IMR-90 (cell line): ENCODE measurements around the gene OTOG. TPM values are rescaled to one million over a fixed set of nuclear protein-coding genes. Genes with fewer than 3 reads are reported as not detected.

ENCODE experiments used
- ATAC-seq: fragments of 200-7000 bp; cut with Tn5 transposase; 2 replicates; pipeline ENCODE4 v1.9.1; 2020; ENCODE audit warnings: low read depth, mild to moderate bottlenecking, moderate library complexity
- BruUV-seq: library from RNA; stranded (reverse); fragments of 400-500 nt; replicated peaks from 2 replicates; lab custom pipeline; 2021; lab: Mats Ljungman, UMichigan
- CTCF ChIA-PET: fragments of 300-600 bp; formaldehyde crosslinking; extraction: SDS; loops from one replicate; lab custom pipeline; 2021; ENCODE audit warnings: antibody characterized with exemption; lab: Yijun Ruan, JAX
- POLR2A ChIA-PET: fragments of 300-600 bp; sonication (Branson Sonifier 250); formaldehyde crosslinking; loops from one replicate; lab custom pipeline; 2022; ENCODE audit warnings: antibody characterized with exemption; ENCODE audit not compliant: unreplicated experiment; lab: Charles Lee
- DNase-seq: peaks from one replicate; pipeline ENCODE4 v3.0.0; 2013
- H2AFZ ChIP-seq: replicated peaks from 2 replicates; pipeline ENCODE3; 2013; ENCODE audit warnings: low read length, mild to moderate bottlenecking; ENCODE audit not compliant: poor library complexity
- H2AK5ac ChIP-seq: 2 replicates; pipeline ENCODE4 v1.6.1; 2013; ENCODE audit warnings: low read depth, low read length, inconsistent platforms
- H2AK9ac ChIP-seq: replicated peaks from 2 replicates; pipeline ENCODE3; 2013; ENCODE audit warnings: mild to moderate bottlenecking, low read depth, low read length, moderate library complexity; ENCODE audit not compliant: poor library complexity
- H2BK120ac ChIP-seq: 2 replicates; pipeline ENCODE4 v1.6.1; 2013; ENCODE audit warnings: low read depth, low read length, inconsistent platforms
- H2BK15ac ChIP-seq: 3 replicates; pipeline ENCODE4 v1.6.1; 2013; ENCODE audit warnings: low read depth, low read length, inconsistent platforms
- H2BK20ac ChIP-seq: 2 replicates; pipeline ENCODE4 v1.6.1; 2013; ENCODE audit warnings: low read depth, mild to moderate bottlenecking, inconsistent platforms, low read length, moderate library complexity
- H2BK5ac ChIP-seq: 2 replicates; pipeline ENCODE4 v1.6.1; 2013; ENCODE audit warnings: mild to moderate bottlenecking, low read depth, low read length, inconsistent platforms; ENCODE audit not compliant: poor library complexity, severe bottlenecking
- H3K14ac ChIP-seq: replicated peaks from 2 replicates; pipeline ENCODE4 v1.6.1; 2013; ENCODE audit warnings: low read depth, low read length, inconsistent platforms
- H3K18ac ChIP-seq: 2 replicates; pipeline ENCODE4 v1.6.1; 2013; ENCODE audit warnings: low read depth, low read length, control low read depth
- H3K23ac ChIP-seq: 2 replicates; pipeline ENCODE4 v1.6.1; 2013; ENCODE audit warnings: low read depth, low read length, inconsistent platforms
- H3K27ac ChIP-seq: 2 replicates; pipeline ENCODE4 v1.5.1; 2013; ENCODE audit warnings: mild to moderate bottlenecking, control low read depth, low read length; ENCODE audit not compliant: insufficient read depth
- H3K27me3 ChIP-seq: 2 replicates; pipeline ENCODE4 v1.6.1; 2013; ENCODE audit warnings: low read length; ENCODE audit not compliant: control insufficient read depth, insufficient read depth
- H3K36me3 ChIP-seq: 2 replicates; pipeline ENCODE4 v1.6.1; 2013; ENCODE audit warnings: low read length, mixed read lengths; ENCODE audit not compliant: control insufficient read depth, insufficient read depth
- H3K4ac ChIP-seq: 2 replicates; pipeline ENCODE4 v1.6.1; 2013; ENCODE audit warnings: low read depth, low read length, inconsistent platforms
- H3K4me1 ChIP-seq: 2 replicates; pipeline ENCODE4 v1.6.1; 2013; ENCODE audit warnings: low read length, mixed read lengths; ENCODE audit not compliant: control insufficient read depth, insufficient read depth
- H3K4me2 ChIP-seq: 2 replicates; pipeline ENCODE4 v1.6.1; 2013; ENCODE audit warnings: low read depth, mild to moderate bottlenecking, control low read depth, low read length, moderate library complexity
- H3K4me3 ChIP-seq: 2 replicates; pipeline ENCODE4 v1.5.1; 2013; ENCODE audit warnings: low read depth, mild to moderate bottlenecking, control low read depth, low read length, moderate library complexity; ENCODE audit not compliant: insufficient read depth
- H3K56ac ChIP-seq: 2 replicates; pipeline ENCODE4 v1.6.1; 2013; ENCODE audit warnings: low read length, inconsistent platforms; ENCODE audit not compliant: insufficient read depth; ENCODE audit errors: extremely low read depth
- H3K79me1 ChIP-seq, 2 experiments: 2 replicates each; pipeline ENCODE4 v1.6.1; 2013; ENCODE audit warnings: low read length in 2 of 2, inconsistent platforms in 1 of 2, low read depth in 1 of 2
- H3K9ac ChIP-seq: 2 replicates; pipeline ENCODE4 v1.6.1; 2013; ENCODE audit warnings: low read depth, low read length, control low read depth
- H3K9me1 ChIP-seq: 2 replicates; pipeline ENCODE4 v1.6.1; 2013; ENCODE audit warnings: low read length, inconsistent platforms; ENCODE audit not compliant: insufficient read depth
- H3K9me3 ChIP-seq: 2 replicates; pipeline ENCODE4 v1.6.1; 2013; ENCODE audit warnings: low read length; ENCODE audit not compliant: control insufficient read depth, insufficient read depth
- H4K20me1 ChIP-seq: 2 replicates; pipeline ENCODE4 v1.6.1; 2013; ENCODE audit warnings: low read length, inconsistent platforms; ENCODE audit not compliant: insufficient read depth
- H4K5ac ChIP-seq: 2 replicates; pipeline ENCODE4 v1.6.1; 2013; ENCODE audit warnings: mild to moderate bottlenecking, low read depth, low read length, control low read depth
- H4K8ac ChIP-seq, 2 experiments: 2 replicates each; pipeline ENCODE4 v1.6.1; 2013; ENCODE audit warnings: low read depth in 2 of 2, low read length in 2 of 2, control low read depth in 1 of 2, inconsistent platforms in 1 of 2
- H4K91ac ChIP-seq: 2 replicates; pipeline ENCODE4 v1.6.1; 2013; ENCODE audit warnings: low read depth, low read length, inconsistent platforms; ENCODE audit not compliant: insufficient read depth
- BHLHE40 ChIP-seq: fragments of 150-350 bp; IDR thresholded peaks from 2 replicates; pipeline ENCODE4 v1.6.1; 2016; ENCODE audit warnings: mild to moderate bottlenecking, low read depth, low read length
- MAFK ChIP-seq: IDR thresholded peaks from 2 replicates; pipeline ENCODE4 v1.6.1; 2012; ENCODE audit warnings: low read depth, low read length, improper control_type of control experiment
- MAZ ChIP-seq: IDR thresholded peaks from 2 replicates; pipeline ENCODE4 v1.6.1; 2012; ENCODE audit warnings: low read depth, mild to moderate bottlenecking, low read length, improper control_type of control experiment, moderate library complexity, borderline replicate concordance
- MXI1 ChIP-seq: IDR thresholded peaks from 2 replicates; pipeline ENCODE4 v1.6.1; 2012; ENCODE audit warnings: low read depth, mild to moderate bottlenecking, low read length, moderate library complexity, borderline replicate concordance
- NFE2L2 ChIP-seq: fragments of 150-350 bp; IDR thresholded peaks from 2 replicates; pipeline ENCODE4 v1.6.1; 2016; ENCODE audit warnings: low read depth, mild to moderate bottlenecking, low read length
- RCOR1 ChIP-seq: IDR thresholded peaks from 2 replicates; pipeline ENCODE4 v1.6.1; 2012; ENCODE audit warnings: mild to moderate bottlenecking, low read length, improper control_type of control experiment; ENCODE audit not compliant: insufficient replicate concordance
- RFX5 ChIP-seq: IDR thresholded peaks from 2 replicates; pipeline ENCODE4 v1.8.0; 2012; ENCODE audit warnings: low read depth, mild to moderate bottlenecking, low read length, moderate library complexity
- SMC3 ChIP-seq: fragments of 150-350 bp; IDR thresholded peaks from 2 replicates; pipeline ENCODE4 v1.6.1; 2016; ENCODE audit warnings: low read depth, mild to moderate bottlenecking, antibody characterized with exemption, low read length, moderate library complexity
- WGBS, 2 experiments: methylation state at CpG; one replicate each; pipeline versions ENCODE4 v1.1.5 to v1.1.7; 2013; ENCODE audit warnings: missing lambda C conversion rate in 2 of 2; ENCODE audit not compliant: insufficient read length in 1 of 2; ENCODE audit errors: extremely low coverage in 2 of 2; 5-methylcytosine and 5-hydroxymethylcytosine counted together
- dilution Hi-C: fragments of 300-500 bp; cut with HindIII; formaldehyde crosslinking; loops from one replicate; pipeline ENCODE4 v1.14.3; 2018; ENCODE audit warnings: low sequenced_read_pairs; ENCODE audit not compliant: unreplicated experiment
- in situ Hi-C: fragments of 300-500 bp; cut with MboI; formaldehyde crosslinking; loops from 3 replicates; pipeline ENCODE4 v1.14.3; 2019; ENCODE audit warnings: low sequenced_read_pairs, inconsistent platforms, mixed read lengths
- intact Hi-C: fragments of 100-400 bp; cut with micrococcal nuclease; formaldehyde crosslinking; loops from 2 replicates; pipeline ENCODE4 v1.10.0; 2022
- polyA plus RNA-seq, 3 experiments: library from polyadenylated mRNA; depleted of rRNA; stranded (reverse); fragments of >200 nt; gene quantifications; 2 replicates each; pipeline ENCODE4 v1.2.3, GENCODE V29; 2012; ENCODE audit warnings: low replicate concordance in 1 of 3
- total RNA-seq: library from RNA; depleted of rRNA; stranded (reverse); fragments of >200 nt; gene quantifications from 2 replicates; pipeline ENCODE4 v1.2.3, GENCODE V29; 2012
- TF ChIP-seq, protein P1 (sequence below): fragments of 150-350 bp; IDR thresholded peaks from 2 replicates; pipeline ENCODE4 v1.6.1; 2017; ENCODE audit warnings: mild to moderate bottlenecking, antibody characterized with exemption, low read length, low read depth
- TF ChIP-seq, protein P2 (sequence below): fragments of 150-350 bp; IDR thresholded peaks from 2 replicates; pipeline ENCODE4 v1.6.1; 2016; ENCODE audit warnings: low read depth, mild to moderate bottlenecking, low read length, moderate library complexity, borderline replicate concordance

The OTOG gene
- total and polyA plus RNA-seq, 2 of the 4 experiments (the other 2 are of a cell fraction) = not detected

DNA sequence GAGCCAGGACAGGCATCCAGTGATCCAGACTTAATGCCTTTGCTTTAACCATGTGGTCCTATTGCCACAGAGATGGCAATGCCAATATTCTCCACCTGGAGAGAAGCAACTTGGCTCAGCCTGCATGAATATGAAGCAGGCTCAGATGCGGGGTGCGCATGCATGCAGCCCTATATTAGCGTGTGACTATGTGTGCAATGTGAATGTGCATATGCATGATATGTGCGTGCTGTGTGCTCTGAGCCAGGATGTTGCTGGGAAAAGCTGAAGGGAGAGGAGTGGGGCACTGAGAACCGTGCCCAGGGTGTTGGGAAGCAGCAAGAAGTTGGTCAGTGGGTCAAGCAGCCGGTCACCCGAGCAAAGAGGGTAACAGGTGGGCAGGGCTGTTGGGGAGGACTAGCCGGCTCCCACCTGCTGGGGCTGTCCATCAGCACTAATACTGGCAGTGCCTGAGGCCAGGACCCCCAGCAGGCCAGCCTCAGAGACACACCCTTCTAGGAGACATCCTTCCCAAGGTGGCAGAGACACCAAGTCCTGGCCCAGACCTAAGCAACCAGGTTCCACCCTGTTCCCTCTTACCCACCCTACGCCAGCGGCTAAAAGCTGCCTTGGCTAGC lies 147.5 kb downstream of the OTOG start:
- Histone ChIP-seq H2AFZ (no peak overlapping the region), H3K14ac (no peak overlapping the region), H4K8ac (no peak overlapping the region), H3K79me1 (no peaks in the 10 kb centered on the region), H4K91ac (no peak overlapping the region), H3K4me3 (no peak overlapping the region), H2BK5ac (no peak overlapping the region), H3K4me1 (no peaks in the 10 kb centered on the region), H2AK9ac (no peak overlapping the region), H3K4me2 (no peak overlapping the region), H3K27ac (no peak overlapping the region), H3K56ac (no peak overlapping the region), H3K18ac (no peak overlapping the region), H3K27me3 (peaks cover 44% of the 10 kb centered on the region), H2BK120ac (no peak overlapping the region), H4K5ac (no peak overlapping the region), H2BK15ac (no peak overlapping the region), H2AK5ac (no peak overlapping the region), H3K9me1 (no peaks in the 10 kb centered on the region), H4K20me1 (no peaks in the 10 kb centered on the region), H2BK20ac (no peak overlapping the region), H3K36me3 (no peaks in the 10 kb centered on the region), H3K9me3 (no peaks in the 10 kb centered on the region), H3K23ac (no peak overlapping the region), H3K4ac (no peak overlapping the region), H3K9ac (no peak overlapping the region)
- in situ Hi-C loops = no loop called here
- WGBS, 2 experiments = 88% methylated on average over 3 of the region's 10 CpGs; no CpG with 5 or more reads in 1 of the 2 experiments
- TF ChIP-seq, protein P1, sequence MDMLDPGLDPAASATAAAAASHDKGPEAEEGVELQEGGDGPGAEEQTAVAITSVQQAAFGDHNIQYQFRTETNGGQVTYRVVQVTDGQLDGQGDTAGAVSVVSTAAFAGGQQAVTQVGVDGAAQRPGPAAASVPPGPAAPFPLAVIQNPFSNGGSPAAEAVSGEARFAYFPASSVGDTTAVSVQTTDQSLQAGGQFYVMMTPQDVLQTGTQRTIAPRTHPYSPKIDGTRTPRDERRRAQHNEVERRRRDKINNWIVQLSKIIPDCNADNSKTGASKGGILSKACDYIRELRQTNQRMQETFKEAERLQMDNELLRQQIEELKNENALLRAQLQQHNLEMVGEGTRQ = no peak
- TF ChIP-seq RFX5 = no peak
- TF ChIP-seq NFE2L2 = no peak
- no peak for TF ChIP-seq MAFK
- TF ChIP-seq BHLHE40 = no peak
- TF ChIP-seq MXI1 = no peak
- TF ChIP-seq SMC3 = no peak
- TF ChIP-seq, protein P2, sequence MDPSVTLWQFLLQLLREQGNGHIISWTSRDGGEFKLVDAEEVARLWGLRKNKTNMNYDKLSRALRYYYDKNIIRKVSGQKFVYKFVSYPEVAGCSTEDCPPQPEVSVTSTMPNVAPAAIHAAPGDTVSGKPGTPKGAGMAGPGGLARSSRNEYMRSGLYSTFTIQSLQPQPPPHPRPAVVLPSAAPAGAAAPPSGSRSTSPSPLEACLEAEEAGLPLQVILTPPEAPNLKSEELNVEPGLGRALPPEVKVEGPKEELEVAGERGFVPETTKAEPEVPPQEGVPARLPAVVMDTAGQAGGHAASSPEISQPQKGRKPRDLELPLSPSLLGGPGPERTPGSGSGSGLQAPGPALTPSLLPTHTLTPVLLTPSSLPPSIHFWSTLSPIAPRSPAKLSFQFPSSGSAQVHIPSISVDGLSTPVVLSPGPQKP = no peak
- TF ChIP-seq MAZ = no peak
- no peak for TF ChIP-seq RCOR1
- BruUV-seq = no TSS peak
- intact Hi-C loops = loop anchor here (10.0 kb wide), 1 partner anchor 1130 kb away; no protein-coding TSS in a partner anchor
- DNase-seq (no peak), ATAC-seq (no peak)
- CTCF ChIA-PET = no interaction called here
- dilution Hi-C loops = no loop called here
- POLR2A ChIA-PET = no interaction called here
